MM.1S (cell line): ENCODE results near the gene SLC40A1.

ENCODE experiments used
- DNase-seq: peaks from one replicate; pipeline ENCODE4 v3.0.0-alpha.2; 2015
- H2AFZ ChIP-seq: fragments of 300-600 bp; sonication (generic); 2 replicates; pipeline ENCODE4 v1.6.0; 2016; ENCODE audit warnings: antibody characterized with exemption, low read length
- H3F3A ChIP-seq: fragments of 300-600 bp; sonication (generic); 2 replicates; pipeline ENCODE4 v1.6.1; 2016; ENCODE audit warnings: mild to moderate bottlenecking, antibody characterized with exemption, low read length, moderate library complexity, mixed read lengths; ENCODE audit not compliant: insufficient read depth
- H3K27ac ChIP-seq: fragments of 300-600 bp; sonication (generic); 2 replicates; pipeline ENCODE4 v1.5.1; 2016; ENCODE audit warnings: mild to moderate bottlenecking, low read length
- H3K27me3 ChIP-seq: fragments of 300-600 bp; sonication (generic); replicated peaks from 2 replicates; pipeline ENCODE4 v1.6.0; 2016; ENCODE audit warnings: low read length; ENCODE audit not compliant: insufficient read depth
- H3K36me3 ChIP-seq: fragments of 300-600 bp; sonication (generic); replicated peaks from 2 replicates; pipeline ENCODE4 v1.6.1; 2016; ENCODE audit warnings: mild to moderate bottlenecking, low read length, mixed read lengths; ENCODE audit not compliant: insufficient read depth
- H3K4me1 ChIP-seq: fragments of 300-600 bp; sonication (generic); 2 replicates; pipeline ENCODE4 v1.6.1; 2016; ENCODE audit warnings: low read length, mixed read lengths
- H3K4me2 ChIP-seq: fragments of 300-600 bp; sonication (generic); 2 replicates; pipeline ENCODE4 v1.6.0; 2016; ENCODE audit warnings: low read depth, low read length
- H3K4me3 ChIP-seq: fragments of 300-600 bp; sonication (generic); 2 replicates; pipeline ENCODE4 v1.5.1; 2016; ENCODE audit warnings: low read length, mixed read lengths
- H3K79me2 ChIP-seq: fragments of 300-600 bp; sonication (generic); 2 replicates; pipeline ENCODE4 v1.6.1; 2016; ENCODE audit warnings: mixed run types, low read length, mixed read lengths
- H3K9ac ChIP-seq: fragments of 300-600 bp; sonication (generic); 2 replicates; pipeline ENCODE4 v1.6.1; 2016; ENCODE audit warnings: low read length, mixed read lengths
- H3K9me2 ChIP-seq: fragments of 300-600 bp; sonication (generic); replicated peaks from 2 replicates; pipeline ENCODE4 v1.6.1; 2016; ENCODE audit warnings: mild to moderate bottlenecking, low read length, mixed read lengths; ENCODE audit not compliant: insufficient read depth
- H3K9me3 ChIP-seq: fragments of 300-600 bp; sonication (generic); replicated peaks from 2 replicates; pipeline ENCODE4 v1.6.1; 2016; ENCODE audit warnings: mild to moderate bottlenecking, low read length, mixed read lengths; ENCODE audit not compliant: insufficient read depth
- H4K20me1 ChIP-seq: fragments of 300-600 bp; sonication (generic); 2 replicates; pipeline ENCODE4 v1.6.1; 2016; ENCODE audit warnings: mild to moderate bottlenecking, low read length, moderate library complexity, mixed read lengths; ENCODE audit not compliant: insufficient read depth
- EZH2 ChIP-seq: fragments of 300-600 bp; sonication (generic); optimal IDR thresholded peaks from 2 replicates; pipeline ENCODE3; 2017; ENCODE audit warnings: low read depth, mild to moderate bottlenecking, antibody characterized with exemption, low read length, mixed read lengths
- EZH2phosphoT487 ChIP-seq: fragments of 300-600 bp; sonication (generic); IDR thresholded peaks from 2 replicates; pipeline ENCODE4 v1.6.1; 2018; ENCODE audit warnings: antibody characterized with exemption, low read length
- TF ChIP-seq, protein P1 (sequence below): fragments of 300-600 bp; sonication (generic); IDR thresholded peaks from 2 replicates; pipeline ENCODE4 v1.5.1; 2016; ENCODE audit warnings: antibody characterized with exemption, low read length, mixed read lengths

Gene SLC40A1

DNA sequence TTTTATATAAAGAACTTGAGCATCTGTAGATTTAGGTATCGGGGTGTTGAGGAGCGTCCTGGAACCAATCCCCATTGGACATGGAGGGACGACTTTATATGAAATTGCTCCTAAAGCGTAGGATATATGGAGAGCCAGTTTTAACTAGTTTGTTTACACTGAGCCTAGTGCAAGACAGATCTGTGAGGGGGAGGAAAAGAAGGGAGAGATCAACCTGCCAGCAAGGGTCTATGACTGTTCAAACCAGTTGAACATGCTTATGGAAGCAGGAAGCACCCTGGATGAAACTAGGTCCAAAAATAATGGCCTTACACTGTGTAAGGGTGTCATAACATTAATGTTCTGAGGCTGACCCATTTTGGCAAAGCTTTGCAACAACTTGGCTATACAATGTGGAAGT is 34.0 kb upstream of the SLC40A1 start:
- Histone ChIP-seq H3K4me2 (no peak overlapping the region), H3F3A (0 out of 2 replicates have a peak, but pooled peaks cover 3% of the 10 kb centered on the region), H3K4me3 (no peak overlapping the region), H2AFZ (no peak overlapping the region), H3K27ac (no peak overlapping the region), H3K27me3 (no peaks in the 10 kb centered on the region), H3K9me3 (no peaks in the 10 kb centered on the region), H3K36me3 (no peaks in the 10 kb centered on the region), H3K4me1 (peaks cover 19% of the 10 kb centered on the region), H3K9ac (no peak overlapping the region), H3K79me2 (no peaks in the 10 kb centered on the region), H4K20me1 (no peaks in the 10 kb centered on the region), H3K9me2 (no peaks in the 10 kb centered on the region)
- TF ChIP-seq EZH2phosphoT487, result no peak
- TF ChIP-seq, protein P1, sequence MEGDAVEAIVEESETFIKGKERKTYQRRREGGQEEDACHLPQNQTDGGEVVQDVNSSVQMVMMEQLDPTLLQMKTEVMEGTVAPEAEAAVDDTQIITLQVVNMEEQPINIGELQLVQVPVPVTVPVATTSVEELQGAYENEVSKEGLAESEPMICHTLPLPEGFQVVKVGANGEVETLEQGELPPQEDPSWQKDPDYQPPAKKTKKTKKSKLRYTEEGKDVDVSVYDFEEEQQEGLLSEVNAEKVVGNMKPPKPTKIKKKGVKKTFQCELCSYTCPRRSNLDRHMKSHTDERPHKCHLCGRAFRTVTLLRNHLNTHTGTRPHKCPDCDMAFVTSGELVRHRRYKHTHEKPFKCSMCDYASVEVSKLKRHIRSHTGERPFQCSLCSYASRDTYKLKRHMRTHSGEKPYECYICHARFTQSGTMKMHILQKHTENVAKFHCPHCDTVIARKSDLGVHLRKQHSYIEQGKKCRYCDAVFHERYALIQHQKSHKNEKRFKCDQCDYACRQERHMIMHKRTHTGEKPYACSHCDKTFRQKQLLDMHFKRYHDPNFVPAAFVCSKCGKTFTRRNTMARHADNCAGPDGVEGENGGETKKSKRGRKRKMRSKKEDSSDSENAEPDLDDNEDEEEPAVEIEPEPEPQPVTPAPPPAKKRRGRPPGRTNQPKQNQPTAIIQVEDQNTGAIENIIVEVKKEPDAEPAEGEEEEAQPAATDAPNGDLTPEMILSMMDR, result no peak
- no peak for TF ChIP-seq EZH2
- DNase-seq, result no peak

GRCh38 chr2:189613650-189614420 is 33.2 kb upstream of the SLC40A1 start:
- Histone ChIP-seq H3K4me1 (peaks cover 19% of the 10 kb centered on the region), H3K9me2 (no peaks in the 10 kb centered on the region), H4K20me1 (no peaks in the 10 kb centered on the region), H3K9ac (no peak overlapping the region), H3K36me3 (no peaks in the 10 kb centered on the region), H3K9me3 (no peaks in the 10 kb centered on the region), H3F3A (0 out of 2 replicates have a peak, but pooled peaks cover 3% of the 10 kb centered on the region), H3K4me2 (no peak overlapping the region), H3K79me2 (no peaks in the 10 kb centered on the region), H3K27me3 (no peaks in the 10 kb centered on the region), H3K4me3 (no peak overlapping the region), H3K27ac (no peak overlapping the region), H2AFZ (no peak overlapping the region)
- peak; percentile 78 for DNase-seq
- no peak for TF ChIP-seq EZH2
- TF ChIP-seq, protein P1, result no peak

GRCh38 chr2:189613077-189613636 is 32.6 kb upstream of the SLC40A1 start:
- H3K79me2 ChIP-seq, result no peaks in the 10 kb centered on the region
- no peaks in the 10 kb centered on the region for H3K36me3 ChIP-seq
- H4K20me1 ChIP-seq, result no peaks in the 10 kb centered on the region
- no peak overlapping the region for H3K9ac ChIP-seq
- H2AFZ ChIP-seq, result no peak overlapping the region
- H3K27me3 ChIP-seq, result no peaks in the 10 kb centered on the region
- H3K4me3 ChIP-seq, result no peak overlapping the region
- no peak overlapping the region for H3K27ac ChIP-seq
- H3F3A ChIP-seq, result 0 out of 2 replicates have a peak, but pooled peaks cover 3% of the 10 kb centered on the region
- DNase-seq, result no peak
- no peaks in the 10 kb centered on the region for H3K9me3 ChIP-seq
- TF ChIP-seq EZH2phosphoT487 (no peak), EZH2 (no peak)
- TF ChIP-seq, protein P1, result no peak
- peaks cover 19% of the 10 kb centered on the region for H3K4me1 ChIP-seq
- no peaks in the 10 kb centered on the region for H3K9me2 ChIP-seq
- no peak overlapping the region for H3K4me2 ChIP-seq
